Measurements from ENCODE around the gene MAP3K5.

- TF ChIP-seq EZH2phosphoT487 (conservative IDR thresholded peaks at IDR 0.05; ENCODE audit: low read length) (no peak), CTCF (IDR thresholded peaks at IDR 0.05; ENCODE audit: insufficient read depth, low read length, poor library complexity, severe bottlenecking) (no peak)
Measured at GRCh38 chr6:136752554-136752953, 39.7 kb downstream of the MAP3K5 start.
